ENCODE results near the gene UNC119.

The UNC119 gene

DNA sequence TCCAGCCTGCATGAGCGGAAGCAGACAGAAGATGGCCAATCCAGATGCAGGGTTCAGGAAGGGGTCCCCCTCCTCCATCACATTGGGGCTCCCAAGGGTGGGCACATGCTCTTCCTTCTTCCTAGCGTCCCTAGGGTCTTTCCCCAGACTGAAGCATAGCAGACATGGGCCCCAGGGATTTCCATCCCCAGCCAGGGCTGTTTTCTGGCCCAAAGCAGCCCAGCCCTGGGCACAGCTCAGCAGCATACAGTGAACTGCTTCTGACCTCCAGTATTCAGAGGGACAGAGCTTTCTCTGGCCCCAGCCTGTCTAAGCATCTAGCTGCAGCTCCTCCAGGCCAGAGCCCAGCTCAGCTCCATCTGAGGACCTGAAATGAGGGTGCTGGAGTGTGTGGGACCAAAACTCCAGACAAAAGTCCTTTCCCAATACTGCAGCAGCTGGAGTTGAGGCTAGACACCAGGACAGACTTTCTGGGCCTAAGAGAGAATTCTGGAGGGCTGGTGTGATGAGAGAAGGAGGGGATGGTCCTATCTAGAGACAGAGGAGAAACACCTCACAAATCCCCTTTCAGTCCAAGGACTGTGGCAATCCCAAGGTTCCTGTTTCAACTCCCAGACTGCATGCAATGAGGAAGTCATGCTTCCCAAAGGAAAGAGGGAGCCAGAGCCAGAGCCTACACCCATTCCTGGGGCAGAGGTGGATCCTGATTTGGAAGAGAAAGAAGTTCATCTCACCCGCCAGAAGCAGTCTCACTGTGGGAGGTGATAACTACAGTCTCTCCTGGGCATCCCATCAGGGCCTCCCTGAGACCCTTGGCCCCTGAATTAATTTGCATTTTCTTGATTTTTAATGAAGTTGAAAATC is 50.8 kb downstream of the UNC119 start:
- Histone ChIP-seq H3K27me3 (ENCODE audit: control insufficient read depth, low read length) (peaks cover 9% of the 10 kb centered on the region), H3K79me2 (ENCODE audit: control insufficient read depth, low read length) (no peaks in the 10 kb centered on the region), H3K27ac (ENCODE audit: low read depth, low read length) (no peak overlapping the region), H3K36me3 (ENCODE audit: control insufficient read depth, low read length) (no peaks in the 10 kb centered on the region), H3F3A (ENCODE audit: control insufficient read depth, insufficient read depth) (no peaks in the 10 kb centered on the region), H3K4me3 (ENCODE audit: low read length) (no peak overlapping the region), H3K4me2 (ENCODE audit: low read length) (no peak overlapping the region), H4K20me1 (ENCODE audit: control insufficient read depth, insufficient read depth, low read depth, low read length) (no peaks in the 10 kb centered on the region), H3K9me3 (ENCODE audit: control insufficient read depth, insufficient read depth, low read length) (no peaks in the 10 kb centered on the region), H3K9me2 (replicated peaks; ENCODE audit: control insufficient read depth, low read length) (no peaks in the 10 kb centered on the region), H3K4me1 (ENCODE audit: control insufficient read depth, low read length) (peaks cover 13% of the 10 kb centered on the region)
- TF ChIP-seq, protein P1, sequence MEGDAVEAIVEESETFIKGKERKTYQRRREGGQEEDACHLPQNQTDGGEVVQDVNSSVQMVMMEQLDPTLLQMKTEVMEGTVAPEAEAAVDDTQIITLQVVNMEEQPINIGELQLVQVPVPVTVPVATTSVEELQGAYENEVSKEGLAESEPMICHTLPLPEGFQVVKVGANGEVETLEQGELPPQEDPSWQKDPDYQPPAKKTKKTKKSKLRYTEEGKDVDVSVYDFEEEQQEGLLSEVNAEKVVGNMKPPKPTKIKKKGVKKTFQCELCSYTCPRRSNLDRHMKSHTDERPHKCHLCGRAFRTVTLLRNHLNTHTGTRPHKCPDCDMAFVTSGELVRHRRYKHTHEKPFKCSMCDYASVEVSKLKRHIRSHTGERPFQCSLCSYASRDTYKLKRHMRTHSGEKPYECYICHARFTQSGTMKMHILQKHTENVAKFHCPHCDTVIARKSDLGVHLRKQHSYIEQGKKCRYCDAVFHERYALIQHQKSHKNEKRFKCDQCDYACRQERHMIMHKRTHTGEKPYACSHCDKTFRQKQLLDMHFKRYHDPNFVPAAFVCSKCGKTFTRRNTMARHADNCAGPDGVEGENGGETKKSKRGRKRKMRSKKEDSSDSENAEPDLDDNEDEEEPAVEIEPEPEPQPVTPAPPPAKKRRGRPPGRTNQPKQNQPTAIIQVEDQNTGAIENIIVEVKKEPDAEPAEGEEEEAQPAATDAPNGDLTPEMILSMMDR (IDR thresholded peaks at IDR 0.05; ENCODE audit: low read depth, low read length, poor library complexity, severe bottlenecking) = no peak
- no peak for TF ChIP-seq EZH2phosphoT487 (IDR thresholded peaks at IDR 0.05; ENCODE audit: borderline replicate concordance, low read length)

- Histone ChIP-seq H3K27me3 (ENCODE audit: control insufficient read depth, low read length) (peaks cover 9% of the 10 kb centered on the region), H3K79me2 (ENCODE audit: control insufficient read depth, low read length) (no peaks in the 10 kb centered on the region), H3F3A (ENCODE audit: control insufficient read depth, insufficient read depth) (no peaks in the 10 kb centered on the region), H3K4me1 (ENCODE audit: control insufficient read depth, low read length) (peaks cover 13% of the 10 kb centered on the region), H3K27ac (ENCODE audit: low read depth, low read length) (no peak overlapping the region), H3K4me3 (ENCODE audit: low read length) (no peak overlapping the region), H3K9me3 (ENCODE audit: control insufficient read depth, insufficient read depth, low read length) (no peaks in the 10 kb centered on the region), H3K36me3 (ENCODE audit: control insufficient read depth, low read length) (no peaks in the 10 kb centered on the region), H3K4me2 (ENCODE audit: low read length) (peak overlapping the region; percentile 18; the same call in 1 of the 2 replicates), H4K20me1 (ENCODE audit: control insufficient read depth, insufficient read depth, low read depth, low read length) (no peaks in the 10 kb centered on the region), H3K9me2 (replicated peaks; ENCODE audit: control insufficient read depth, low read length) (no peaks in the 10 kb centered on the region)
- TF ChIP-seq, protein P1 (IDR thresholded peaks at IDR 0.05; ENCODE audit: low read depth, low read length, poor library complexity, severe bottlenecking) = no peak
- no peak for TF ChIP-seq EZH2phosphoT487 (IDR thresholded peaks at IDR 0.05; ENCODE audit: borderline replicate concordance, low read length)
These were observed 51.6 kb downstream of the UNC119 start for GRCh38 chr17:28500712-28501379.

GRCh38 chr17:28499684-28500357 is 52.6 kb downstream of the UNC119 start:
- Histone ChIP-seq H3K9me2 (replicated peaks; ENCODE audit: control insufficient read depth, low read length) (no peaks in the 10 kb centered on the region), H3K9me3 (ENCODE audit: control insufficient read depth, insufficient read depth, low read length) (no peaks in the 10 kb centered on the region), H3K36me3 (ENCODE audit: control insufficient read depth, low read length) (no peaks in the 10 kb centered on the region), H3K4me3 (ENCODE audit: low read length) (no peak overlapping the region), H3K27ac (ENCODE audit: low read depth, low read length) (no peak overlapping the region), H3K79me2 (ENCODE audit: control insufficient read depth, low read length) (no peaks in the 10 kb centered on the region), H3F3A (ENCODE audit: control insufficient read depth, insufficient read depth) (no peaks in the 10 kb centered on the region), H3K4me2 (ENCODE audit: low read length) (no peak overlapping the region), H3K27me3 (ENCODE audit: control insufficient read depth, low read length) (peaks cover 7% of the 10 kb centered on the region), H3K4me1 (ENCODE audit: control insufficient read depth, low read length) (peaks cover 13% of the 10 kb centered on the region), H4K20me1 (ENCODE audit: control insufficient read depth, insufficient read depth, low read depth, low read length) (no peaks in the 10 kb centered on the region)
- no peak for TF ChIP-seq EZH2phosphoT487 (IDR thresholded peaks at IDR 0.05; ENCODE audit: borderline replicate concordance, low read length)
- TF ChIP-seq, protein P1 (IDR thresholded peaks at IDR 0.05; ENCODE audit: low read depth, low read length, poor library complexity, severe bottlenecking) = no peak
